ENCODE results near the gene FBN2. TPM values are rescaled to one million over a fixed set of nuclear protein-coding genes. Genes with fewer than 3 reads are reported as not detected.

Gene FBN2
- total RNA-seq, 1 experiment from 2014 or later: 0.42 TPM

DNA sequence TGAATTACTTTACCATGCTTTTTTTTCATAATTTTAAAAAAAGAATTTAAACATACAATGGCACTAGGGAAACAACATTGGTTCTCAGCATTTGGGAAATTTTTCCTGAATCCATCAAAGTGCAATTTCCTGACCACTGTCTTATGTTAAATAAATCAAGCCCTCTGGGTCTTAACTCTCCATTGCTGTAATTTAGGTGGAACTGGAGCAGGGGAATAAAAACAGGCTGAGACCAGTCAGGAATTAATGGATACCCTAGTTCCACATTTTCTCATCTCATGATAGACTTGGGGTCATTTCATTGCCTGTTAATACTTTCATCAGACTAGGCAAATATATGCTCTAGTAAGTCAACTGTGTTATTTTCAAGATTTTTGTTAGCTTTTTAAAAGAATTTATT, 103.1 kb downstream of the FBN2 start:
- ATAC-seq (no peak), DNase-seq (ENCODE audit: low read depth, low spot score) (no peak)
- POLR2A ChIA-PET: no interaction called here
- H3K27ac ChIP-seq (ENCODE audit: low read depth, low read length): no peak overlapping the region
- BruUV-seq (replicated peaks): no TSS peak
- H3K9ac ChIP-seq (ENCODE audit: low read length): no peak overlapping the region
- CTCF ChIA-PET: no interaction called here
- no peaks in the 10 kb centered on the region for H4K20me1 ChIP-seq (ENCODE audit: insufficient read depth)
- H3K9me2 ChIP-seq (ENCODE audit: insufficient read depth): no peaks in the 10 kb centered on the region
- H3K36me3 ChIP-seq (ENCODE audit: control insufficient read depth in 1 of 2, insufficient read depth in 2 of 2, low read length in 2 of 2): no peaks in the 10 kb centered on the region
- RAD21 ChIA-PET (ENCODE audit: low non-redundant PET in 1 of 2, low total read pairs in 2 of 2, uncharacterized antibody in 2 of 2, unreplicated experiment in 2 of 2): no interaction called here
- no peak overlapping the region for H2AFZ ChIP-seq (ENCODE audit: low read depth, low read length, poor library complexity, severe bottlenecking)
- no peaks in the 10 kb centered on the region for H3K9me3 ChIP-seq (ENCODE audit: control insufficient read depth in 1 of 2, insufficient read depth in 1 of 2, low read depth in 1 of 2, low read length in 2 of 2)
- H3K4me1 ChIP-seq (ENCODE audit: control insufficient read depth in 1 of 2, insufficient read depth in 2 of 2, low read length in 2 of 2): peaks cover 2 to 20% of the 10 kb centered on the region in 2 experiments; a peak in 2 of 4 replicates
- TF ChIP-seq, protein P1, sequence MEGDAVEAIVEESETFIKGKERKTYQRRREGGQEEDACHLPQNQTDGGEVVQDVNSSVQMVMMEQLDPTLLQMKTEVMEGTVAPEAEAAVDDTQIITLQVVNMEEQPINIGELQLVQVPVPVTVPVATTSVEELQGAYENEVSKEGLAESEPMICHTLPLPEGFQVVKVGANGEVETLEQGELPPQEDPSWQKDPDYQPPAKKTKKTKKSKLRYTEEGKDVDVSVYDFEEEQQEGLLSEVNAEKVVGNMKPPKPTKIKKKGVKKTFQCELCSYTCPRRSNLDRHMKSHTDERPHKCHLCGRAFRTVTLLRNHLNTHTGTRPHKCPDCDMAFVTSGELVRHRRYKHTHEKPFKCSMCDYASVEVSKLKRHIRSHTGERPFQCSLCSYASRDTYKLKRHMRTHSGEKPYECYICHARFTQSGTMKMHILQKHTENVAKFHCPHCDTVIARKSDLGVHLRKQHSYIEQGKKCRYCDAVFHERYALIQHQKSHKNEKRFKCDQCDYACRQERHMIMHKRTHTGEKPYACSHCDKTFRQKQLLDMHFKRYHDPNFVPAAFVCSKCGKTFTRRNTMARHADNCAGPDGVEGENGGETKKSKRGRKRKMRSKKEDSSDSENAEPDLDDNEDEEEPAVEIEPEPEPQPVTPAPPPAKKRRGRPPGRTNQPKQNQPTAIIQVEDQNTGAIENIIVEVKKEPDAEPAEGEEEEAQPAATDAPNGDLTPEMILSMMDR (IDR thresholded peaks at IDR 0.05 in 2 of 3, conservative IDR thresholded peaks at IDR 0.05 in 1 of 3; ENCODE audit: borderline replicate concordance in 1 of 3, insufficient read depth in 1 of 3, low read depth in 2 of 3, low read length in 2 of 3): no peak
- TF ChIP-seq JUND (IDR thresholded peaks at IDR 0.05): no peak
- no peak for TF ChIP-seq POLR2AphosphoS5 (IDR thresholded peaks at IDR 0.05; ENCODE audit: low read depth, low read length)
- TF ChIP-seq, protein P2, sequence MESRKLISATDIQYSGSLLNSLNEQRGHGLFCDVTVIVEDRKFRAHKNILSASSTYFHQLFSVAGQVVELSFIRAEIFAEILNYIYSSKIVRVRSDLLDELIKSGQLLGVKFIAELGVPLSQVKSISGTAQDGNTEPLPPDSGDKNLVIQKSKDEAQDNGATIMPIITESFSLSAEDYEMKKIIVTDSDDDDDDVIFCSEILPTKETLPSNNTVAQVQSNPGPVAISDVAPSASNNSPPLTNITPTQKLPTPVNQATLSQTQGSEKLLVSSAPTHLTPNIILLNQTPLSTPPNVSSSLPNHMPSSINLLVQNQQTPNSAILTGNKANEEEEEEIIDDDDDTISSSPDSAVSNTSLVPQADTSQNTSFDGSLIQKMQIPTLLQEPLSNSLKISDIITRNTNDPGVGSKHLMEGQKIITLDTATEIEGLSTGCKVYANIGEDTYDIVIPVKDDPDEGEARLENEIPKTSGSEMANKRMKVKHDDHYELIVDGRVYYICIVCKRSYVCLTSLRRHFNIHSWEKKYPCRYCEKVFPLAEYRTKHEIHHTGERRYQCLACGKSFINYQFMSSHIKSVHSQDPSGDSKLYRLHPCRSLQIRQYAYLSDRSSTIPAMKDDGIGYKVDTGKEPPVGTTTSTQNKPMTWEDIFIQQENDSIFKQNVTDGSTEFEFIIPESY (IDR thresholded peaks at IDR 0.05; ENCODE audit: extremely low read depth, insufficient replicate concordance, low read length): no peak
- TF ChIP-seq REST (IDR thresholded peaks at IDR 0.05; ENCODE audit: low read depth): no peak
- no peak for TF ChIP-seq SRF (IDR thresholded peaks at IDR 0.05; ENCODE audit: low read depth)
- no peak for TF ChIP-seq SP1 (IDR thresholded peaks at IDR 0.05; ENCODE audit: low read depth)
- TF ChIP-seq FOSL1 (IDR thresholded peaks at IDR 0.05; ENCODE audit: low read depth): no peak
- TF ChIP-seq EZH2phosphoT487 (IDR thresholded peaks at IDR 0.05; ENCODE audit: borderline replicate concordance): no peak
- TF ChIP-seq POLR2A (IDR thresholded peaks at IDR 0.05; ENCODE audit: borderline replicate concordance, extremely low read depth, insufficient read depth, insufficient read length): no peak
- TF ChIP-seq ZNF274 (IDR thresholded peaks at IDR 0.05; ENCODE audit: low read depth, low read length): no peak
- no peak for TF ChIP-seq TCF7L2 (IDR thresholded peaks at IDR 0.05; ENCODE audit: borderline replicate concordance, extremely low read depth, insufficient read depth, insufficient read length)
- H3K4me3 ChIP-seq (replicated peaks in 1 of 2; ENCODE audit: low read depth in 1 of 2, low read length in 2 of 2): no peak overlapping the region
- intact Hi-C loops (cut with micrococcal nuclease): no loop called here
- no peak overlapping the region for H3K4me2 ChIP-seq (ENCODE audit: low read length)
- H3K27me3 ChIP-seq (ENCODE audit: insufficient read depth, low read length): no peaks in the 10 kb centered on the region
- no peaks in the 10 kb centered on the region for H3K79me2 ChIP-seq (ENCODE audit: insufficient read depth, low read length)
